Measurements from ENCODE around the gene PPP1R12A. TPM values are rescaled to one million over a fixed set of nuclear protein-coding genes. Genes with fewer than 3 reads are reported as not detected.
A peak's percentile ranks its signal among the peaks of the same experiment; 100 is the strongest.

The PPP1R12A gene
- total RNA-seq, 4 donors from 2014 or later, result 100 to 121 (median 113) TPM

- Histone ChIP-seq H3K27ac (peak overlapping the region in 1 of 4 donors; percentile 4), H3K27me3 (no peaks in the 10 kb centered on the region), H3K4me1 (peaks cover 4 to 69% (median 33%) of the 10 kb centered on the region in 4 donors), H3K36me3 (no peaks in the 10 kb centered on the region), H3K4me3 (no peak overlapping the region), H3K9me3 (no peaks in the 10 kb centered on the region)
- intact Hi-C loops (cut with DNase I; ENCODE audit: low total_unique reads), result no loop called here
- DNase-seq, result no peak
- TF ChIP-seq EP300 (IDR thresholded peaks at IDR 0.05; ENCODE audit: low read depth), result no peak
- no peak for TF ChIP-seq POLR2A (IDR thresholded peaks at IDR 0.05)
- no peak for TF ChIP-seq CTCF (IDR thresholded peaks at IDR 0.05)
- no peak for TF ChIP-seq POLR2AphosphoS5 (IDR thresholded peaks at IDR 0.05)
- in situ Hi-C loops (cut with MboI; ENCODE audit: low pct_ligation_motif_present in 1 of 4, low pct_unique_long_range_greater_than_20kb in 1 of 4, low sequenced_read_pairs in 3 of 4), result no loop called here
- 0 to 49% methylated on average over 1 to 3 of the region's 3 CpGs for WGBS, 2 donors (ENCODE audit: low coverage in 1 of 2)
Measured at GRCh38 chr12:79926951-79927350, 7.9 kb downstream of the PPP1R12A start.

- TF ChIP-seq POLR2A (IDR thresholded peaks at IDR 0.05), result no peak
- no peak for TF ChIP-seq CTCF (IDR thresholded peaks at IDR 0.05)
- TF ChIP-seq EP300 (IDR thresholded peaks at IDR 0.05; ENCODE audit: low read depth), result no peak
- no peak for TF ChIP-seq POLR2AphosphoS5 (IDR thresholded peaks at IDR 0.05)
- WGBS, 2 donors (ENCODE audit: low coverage in 1 of 2), result 43 to 57% methylated on average over 1 of the region's 1 CpG
- Histone ChIP-seq H3K9me3 (no peaks in the 10 kb centered on the region), H3K36me3 (no peaks in the 10 kb centered on the region), H3K4me1 (peaks cover 16 to 71% (median 40%) of the 10 kb centered on the region in 4 donors), H3K27ac (no peak overlapping the region), H3K4me3 (no peak overlapping the region), H3K27me3 (no peaks in the 10 kb centered on the region)
- intact Hi-C loops (cut with DNase I; ENCODE audit: low total_unique reads) (no loop called here), in situ Hi-C loops (cut with MboI; ENCODE audit: low pct_ligation_motif_present in 1 of 4, low pct_unique_long_range_greater_than_20kb in 1 of 4, low sequenced_read_pairs in 3 of 4) (no loop called here)
- no peak for DNase-seq
Measured at GRCh38 chr12:79925492-79925891, 9.4 kb downstream of the PPP1R12A start.

GRCh38 chr12:79921786-79922185 is 13.1 kb downstream of the PPP1R12A start:
- H3K27me3 ChIP-seq, result no peaks in the 10 kb centered on the region
- TF ChIP-seq POLR2A (IDR thresholded peaks at IDR 0.05), result no peak
- no peak for TF ChIP-seq EP300 (IDR thresholded peaks at IDR 0.05; ENCODE audit: low read depth)
- TF ChIP-seq CTCF (IDR thresholded peaks at IDR 0.05), result no peak
- no peak for TF ChIP-seq POLR2AphosphoS5 (IDR thresholded peaks at IDR 0.05)
- in situ Hi-C loops (cut with MboI; ENCODE audit: low pct_ligation_motif_present in 1 of 4, low pct_unique_long_range_greater_than_20kb in 1 of 4, low sequenced_read_pairs in 3 of 4) (no loop called here), intact Hi-C loops (cut with DNase I; ENCODE audit: low total_unique reads) (no loop called here)
- no peaks in the 10 kb centered on the region for H3K36me3 ChIP-seq
- H3K27ac ChIP-seq, result peak overlapping the region in 2 of 4 donors; percentile 18 to 30
- peaks cover 16 to 79% (median 51%) of the 10 kb centered on the region in 4 donors for H3K4me1 ChIP-seq
- no peaks in the 10 kb centered on the region for H3K9me3 ChIP-seq
- peak; percentile 35 for DNase-seq
- no peak overlapping the region for H3K4me3 ChIP-seq
- WGBS, 2 donors (ENCODE audit: low coverage in 1 of 2), result 35 to 86% methylated on average over 1 of the region's 1 CpG

GRCh38 chr12:79920421-79921238 is 14.3 kb downstream of the PPP1R12A start:
- Histone ChIP-seq H3K27ac (no peak overlapping the region), H3K4me1 (peaks cover 16 to 78% (median 47%) of the 10 kb centered on the region in 4 donors), H3K27me3 (no peaks in the 10 kb centered on the region), H3K36me3 (no peaks in the 10 kb centered on the region), H3K4me3 (no peak overlapping the region), H3K9me3 (no peaks in the 10 kb centered on the region)
- intact Hi-C loops (cut with DNase I; ENCODE audit: low total_unique reads) (no loop called here), in situ Hi-C loops (cut with MboI; ENCODE audit: low pct_ligation_motif_present in 1 of 4, low pct_unique_long_range_greater_than_20kb in 1 of 4, low sequenced_read_pairs in 3 of 4) (no loop called here)
- TF ChIP-seq CTCF (IDR thresholded peaks at IDR 0.05) (no peak), EP300 (IDR thresholded peaks at IDR 0.05; ENCODE audit: low read depth) (no peak), POLR2AphosphoS5 (IDR thresholded peaks at IDR 0.05) (no peak), POLR2A (IDR thresholded peaks at IDR 0.05) (no peak)
- DNase-seq, result no peak
- 79 to 85% methylated on average over 4 to 5 of the region's 5 CpGs for whole genome bisulfite sequencing, 2 donors (ENCODE audit: low coverage in 1 of 2)

All from transverse colon (tissue), 4 donors.